Muscle of leg (tissue), 11 donors: ENCODE data around the gene DGLUCY. TPM values are rescaled to one million over a fixed set of nuclear protein-coding genes. Genes with fewer than 3 reads are reported as not detected.
"Not testable (repeated sequence)": the region's sequence is repeated elsewhere in the genome, so short reads cannot be mapped to it uniquely, and the experiment has no call there.

Source experiments
- DNase-seq: peaks from one replicate; pipeline ENCODE4 v3.0.0; 2013
- H3K27ac ChIP-seq: one replicate; pipeline ENCODE4 v1.5.1; 2013; ENCODE audit warnings: mild to moderate bottlenecking, low read length, control low read depth
- H3K27me3 ChIP-seq: one replicate; pipeline ENCODE4 v1.6.1; 2013; ENCODE audit warnings: low read length; ENCODE audit not compliant: control insufficient read depth, insufficient read depth
- H3K36me3 ChIP-seq: one replicate; pipeline ENCODE4 v1.6.1; 2013; ENCODE audit warnings: low read length; ENCODE audit not compliant: control insufficient read depth, insufficient read depth
- H3K4me1 ChIP-seq: one replicate; pipeline ENCODE4 v1.6.1; 2013; ENCODE audit warnings: low read length; ENCODE audit not compliant: control insufficient read depth, insufficient read depth
- H3K4me3 ChIP-seq: one replicate; pipeline ENCODE4 v1.5.1; 2013; ENCODE audit warnings: low read length, control low read depth
- H3K9me3 ChIP-seq: replicated peaks from 2 replicates; pipeline ENCODE4 v1.6.1; 2013; ENCODE audit warnings: low read depth, low read length; ENCODE audit not compliant: control insufficient read depth
- WGBS: methylation state at CpG from one replicate; pipeline ENCODE4 v1.1.5; 2013; ENCODE audit warnings: missing lambda C conversion rate; ENCODE audit not compliant: insufficient coverage; 5-methylcytosine and 5-hydroxymethylcytosine counted together
- polyA plus RNA-seq, 8 donors: library from polyadenylated mRNA; unstranded; fragments of 120-200 nt; gene quantifications; one replicate each; pipeline versions ENCODE4 v1.2.1 to v1.2.3, GENCODE V29; 2013; ENCODE audit warnings: inconsistent platforms in 1 of 8, low replicate concordance in 1 of 8; ENCODE audit not compliant: insufficient read length in 8 of 8, insufficient read depth in 1 of 8
- total RNA-seq: library from RNA; stranded (reverse); fragments of 120-200 nt; gene quantifications from one replicate; pipeline ENCODE4 v1.2.4, GENCODE V29; 2013

DGLUCY gene
- total and polyA plus RNA-seq, 9 donors = 22.8 to 29.2 (median 25.9) TPM

GRCh38 chr14:91238085-91238484 is 124.2 kb downstream of the DGLUCY start:
- no peak for DNase-seq
- no peaks in the 10 kb centered on the region for H3K36me3 ChIP-seq
- no CpG with 5 or more reads among the region's 4 CpGs for WGBS
- H3K27me3 ChIP-seq = no peaks in the 10 kb centered on the region
- no peaks in the 10 kb centered on the region for H3K4me1 ChIP-seq
- peaks cover 2% of the 10 kb centered on the region for H3K9me3 ChIP-seq
- H3K4me3 ChIP-seq = no peak overlapping the region
- H3K27ac ChIP-seq = no peak overlapping the region

GRCh38 chr14:91238661-91239060 is 124.8 kb downstream of the DGLUCY start:
- Histone ChIP-seq H3K27ac (no peak overlapping the region), H3K9me3 (peaks cover 2% of the 10 kb centered on the region), H3K27me3 (peaks cover 2% of the 10 kb centered on the region), H3K4me1 (peaks cover 2% of the 10 kb centered on the region), H3K36me3 (no peaks in the 10 kb centered on the region), H3K4me3 (no peak overlapping the region)
- no peak for DNase-seq
- WGBS = no CpG with 5 or more reads among the region's 8 CpGs

GRCh38 chr14:91241863-91242262 is 128.0 kb downstream of the DGLUCY start:
- Histone ChIP-seq H3K36me3 (no peaks in the 10 kb centered on the region), H3K9me3 (peaks cover 2% of the 10 kb centered on the region), H3K27ac (no peak overlapping the region), H3K4me1 (peaks cover 6% of the 10 kb centered on the region), H3K27me3 (peaks cover 3% of the 10 kb centered on the region), H3K4me3 (no peak overlapping the region)
- DNase-seq = peak; percentile 71
- WGBS = 69% methylated on average over 7 of the region's 7 CpGs

- peaks cover 3% of the 10 kb centered on the region for H3K27me3 ChIP-seq
- no peak overlapping the region for H3K27ac ChIP-seq
- no peaks in the 10 kb centered on the region for H3K36me3 ChIP-seq
- no peak for DNase-seq
- peaks cover 2% of the 10 kb centered on the region for H3K9me3 ChIP-seq
- no peak overlapping the region for H3K4me3 ChIP-seq
- H3K4me1 ChIP-seq = peaks cover 6% of the 10 kb centered on the region
- WGBS = no CpG with 5 or more reads among the region's 4 CpGs
Observed at GRCh38 chr14:91242635-91243034, 128.8 kb downstream of the DGLUCY start.

DNA sequence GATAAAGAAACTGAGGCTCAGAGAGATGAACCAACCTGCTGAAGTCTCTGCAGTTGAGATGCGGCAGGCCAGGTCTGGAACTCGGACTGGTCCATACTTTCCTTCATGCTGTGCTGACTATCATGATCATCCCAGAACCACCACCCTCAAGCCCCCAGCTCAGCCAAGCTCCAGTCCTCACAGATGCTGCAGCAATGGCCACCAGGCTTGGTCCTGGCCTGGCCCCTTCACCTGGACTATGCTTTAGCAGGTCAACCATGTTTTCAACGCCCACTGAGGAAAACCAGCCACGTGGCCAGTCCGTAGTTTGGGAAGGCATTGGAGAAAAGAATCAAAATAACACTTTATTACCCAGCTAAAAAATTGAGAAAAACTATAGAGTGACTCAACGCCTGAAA is 129.2 kb downstream of the DGLUCY start:
- DNase-seq = no peak
- Histone ChIP-seq H3K4me3 (no peak overlapping the region), H3K36me3 (no peaks in the 10 kb centered on the region), H3K9me3 (peaks cover 2% of the 10 kb centered on the region), H3K27ac (no peak overlapping the region), H3K4me1 (peaks cover 6% of the 10 kb centered on the region), H3K27me3 (peaks cover 3% of the 10 kb centered on the region)
- WGBS = 100% methylated on average over 2 of the region's 6 CpGs

- DNase-seq = peak; percentile 43
- no peak within 1 kb of the TSS for H3K27ac ChIP-seq
- peaks cover under 1% of the 10 kb centered on the region for H3K9me3 ChIP-seq
- no peak within 1 kb of the TSS for H3K4me3 ChIP-seq
- peaks cover 6% of the 10 kb centered on the region for H3K4me1 ChIP-seq
- WGBS = 10% methylated on average over 8 of the region's 12 CpGs
- H3K27me3 ChIP-seq = peaks cover 3% of the 10 kb centered on the region
- no peaks in the 10 kb centered on the region for H3K36me3 ChIP-seq
Observed at GRCh38 chr14:91244501-91244901, 130.6 kb downstream of the DGLUCY start, which contains the start of gene GPR68. Gene GPR68, minus strand, starts transcription at chr14:91244704. Its CDS starts 9,654 bp downstream, at chr14:91235050.

DNA sequence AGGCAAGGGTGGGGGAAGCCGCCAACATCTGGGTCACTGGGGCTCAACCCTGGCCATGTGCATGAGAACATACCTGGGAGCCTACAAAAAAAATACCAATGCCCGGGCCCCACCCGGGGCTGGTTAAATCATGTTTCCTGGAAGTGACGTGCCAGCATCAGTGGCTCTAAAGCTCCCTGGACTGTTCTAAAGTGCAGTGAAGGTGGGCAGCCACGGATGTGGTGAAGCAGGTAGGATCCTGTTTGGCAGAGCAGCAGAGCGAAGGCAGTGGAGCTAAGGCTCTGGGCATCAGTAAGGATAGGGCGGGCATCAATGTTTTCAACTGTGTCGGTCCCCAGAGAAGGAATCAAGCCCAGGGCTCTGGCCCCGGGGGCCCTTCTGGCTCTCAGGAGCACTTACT is 131.2 kb downstream of the DGLUCY start:
- peaks cover 6% of the 10 kb centered on the region for H3K4me1 ChIP-seq
- no peak for DNase-seq
- H3K36me3 ChIP-seq = no peaks in the 10 kb centered on the region
- no peak overlapping the region for H3K4me3 ChIP-seq
- no peaks in the 10 kb centered on the region for H3K9me3 ChIP-seq
- H3K27me3 ChIP-seq = peaks cover 3% of the 10 kb centered on the region
- WGBS = 78% methylated on average over 6 of the region's 9 CpGs
- H3K27ac ChIP-seq = no peak overlapping the region

DNA sequence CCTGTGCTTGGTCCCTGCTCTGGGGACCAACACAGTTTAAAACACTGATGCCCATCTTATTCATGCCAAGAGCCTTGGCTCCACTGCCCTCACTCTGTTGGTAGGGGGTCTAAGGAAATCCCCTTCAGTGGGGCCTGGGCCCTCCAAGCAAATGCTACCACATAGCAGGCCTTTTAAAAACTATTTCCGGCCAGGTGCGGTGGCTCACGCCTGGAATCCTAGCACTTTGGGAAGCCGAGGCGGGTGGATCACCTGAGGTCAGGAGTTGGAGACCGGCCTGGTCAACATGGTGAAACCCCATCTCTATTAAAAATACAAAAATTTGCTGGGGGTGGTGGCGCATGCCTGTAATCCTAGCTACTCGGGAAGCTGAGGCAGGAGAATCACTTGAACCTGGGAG is 131.7 kb downstream of the DGLUCY start:
- H3K9me3 ChIP-seq, H3K27ac ChIP-seq, DNase-seq, H3K4me3 ChIP-seq, H3K36me3 ChIP-seq, H3K27me3 ChIP-seq, H3K4me1 ChIP-seq: not testable (repeated sequence)
- WGBS = 97% methylated on average over 2 of the region's 8 CpGs

GRCh38 chr14:91246051-91246852 is 132.4 kb downstream of the DGLUCY start:
- H3K27ac ChIP-seq = no peak overlapping the region

DNA sequence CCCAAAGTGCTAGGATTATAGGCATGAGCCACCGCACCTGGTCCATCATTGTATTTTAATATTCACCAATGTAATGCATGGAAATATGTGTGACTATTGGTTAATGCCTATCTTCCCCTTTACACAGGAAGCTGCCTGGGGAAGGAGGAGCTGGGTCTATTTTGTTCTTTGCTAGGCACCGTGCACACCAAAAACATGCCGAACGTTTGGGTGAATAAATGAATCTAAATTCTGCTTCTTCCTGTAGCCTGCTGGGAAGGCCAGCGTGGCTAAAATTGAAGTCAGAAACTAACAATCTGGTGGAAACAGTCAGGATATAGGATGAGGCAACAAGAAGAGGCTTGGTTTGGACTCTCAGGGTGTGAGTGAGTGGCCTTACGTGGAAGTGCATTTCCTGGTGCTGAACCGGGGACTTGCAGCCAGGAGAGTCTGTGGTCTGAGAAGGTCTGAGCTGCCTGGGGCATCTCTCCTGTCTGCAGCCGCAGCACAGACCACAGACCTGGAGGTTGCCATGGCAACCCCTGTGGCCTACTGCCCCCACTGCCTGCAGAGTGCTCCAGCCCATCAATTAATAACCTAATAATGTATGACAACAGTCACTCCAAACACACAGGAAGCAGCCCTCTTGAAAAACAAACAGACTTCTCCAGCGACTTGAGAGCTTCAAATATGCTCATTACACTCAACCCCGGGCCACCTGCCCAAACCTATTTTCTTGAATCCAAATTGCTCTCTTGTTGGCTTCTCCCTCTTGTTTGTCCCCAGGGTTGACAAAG is 136.2 kb downstream of the DGLUCY start:
- H3K27ac ChIP-seq = no peak overlapping the region
- peaks cover 18% of the 10 kb centered on the region for H3K4me1 ChIP-seq
- no peaks in the 10 kb centered on the region for H3K9me3 ChIP-seq
- H3K27me3 ChIP-seq = peaks cover 18% of the 10 kb centered on the region
- DNase-seq = no peak
- H3K36me3 ChIP-seq = no peaks in the 10 kb centered on the region
- WGBS = 36% methylated on average over 7 of the region's 10 CpGs
- no peak overlapping the region for H3K4me3 ChIP-seq

More at GRCh38 chr14:91246051-91246852, 132.4 kb downstream of the DGLUCY start:
- Histone ChIP-seq H3K36me3 (no peaks in the 10 kb centered on the region), H3K4me1 (peaks cover 12% of the 10 kb centered on the region), H3K4me3 (no peak overlapping the region), H3K9me3 (no peaks in the 10 kb centered on the region), H3K27me3 (peaks cover 3% of the 10 kb centered on the region)
- WGBS = 93% methylated on average over 12 of the region's 15 CpGs
- no peak for DNase-seq
